ENCODE results near the gene CENPH. TPM values are rescaled to one million over a fixed set of nuclear protein-coding genes. Genes with fewer than 3 reads are reported as not detected.
A peak's percentile ranks its signal among the peaks of the same experiment; 100 is the strongest.
"Not testable (repeated sequence)": the region's sequence is repeated elsewhere in the genome, so short reads cannot be mapped to it uniquely, and the experiment has no call there.

Gene CENPH
- total and polyA plus RNA-seq, 4 experiments from 2014 or later = 6.1 to 8.3 (median 6.6) TPM

- intact Hi-C loops (cut with micrococcal nuclease) = no loop called here
- CTCF ChIA-PET (ENCODE audit: partially characterized antibody) = no interaction called here
- no peak for DNase-seq
- Histone ChIP-seq H3K36me3 (ENCODE audit: insufficient read depth, low read length) (no peaks in the 10 kb centered on the region), H3K4me1 (ENCODE audit: insufficient read depth, low read length) (peaks cover 7% of the 10 kb centered on the region), H3K4me3 (ENCODE audit: low read length in 2 of 2) (no peak overlapping the region), H3K27ac (ENCODE audit: low read depth, low read length) (no peak overlapping the region), H3K9me3 (ENCODE audit: control insufficient read depth in 1 of 2, low read length in 2 of 2) (no peaks in the 10 kb centered on the region), H3K27me3 (ENCODE audit: insufficient read depth, low read length) (no peaks in the 10 kb centered on the region)
- Mint-ChIP-seq H3K4me3 (peak overlapping the region in 1 of 8 donors; percentile 3), H3K4me1 (peaks cover 35 to 63% (median 52%) of the 10 kb centered on the region in 4 donors), H3K27ac (peak overlapping the region in 2 of 7 donors; percentile 35 to 46), H3K27me3 (no peaks in the 10 kb centered on the region), H3K36me3 (peaks cover 37 to 63% of the 10 kb centered on the region in 2 donors), H3K9me3 (peaks cover 0 to 11% (median 4%) of the 10 kb centered on the region in 8 donors)
- POLR2A ChIA-PET (ENCODE audit: partially characterized antibody) = no interaction called here
These were observed 55.6 kb downstream of the CENPH start for GRCh38 chr5:69245031-69245430.

- H3K9me3 Mint-ChIP-seq = peaks cover 0 to 11% (median 4%) of the 10 kb centered on the region in 8 donors
- Histone ChIP-seq H3K4me1 (ENCODE audit: insufficient read depth, low read length) (peaks cover 8% of the 10 kb centered on the region), H3K36me3 (ENCODE audit: insufficient read depth, low read length) (no peaks in the 10 kb centered on the region), H3K4me3 (ENCODE audit: low read length in 2 of 2) (no peak overlapping the region), H3K27me3 (ENCODE audit: insufficient read depth, low read length) (no peaks in the 10 kb centered on the region), H3K27ac (ENCODE audit: low read depth, low read length) (no peak overlapping the region), H3K9me3 (ENCODE audit: control insufficient read depth in 1 of 2, low read length in 2 of 2) (no peaks in the 10 kb centered on the region)
- H3K4me1 Mint-ChIP-seq = peaks cover 24 to 46% (median 34%) of the 10 kb centered on the region in 4 donors
- intact Hi-C loops (cut with micrococcal nuclease) = no loop called here
- H3K27ac Mint-ChIP-seq = no peak overlapping the region
- H3K4me3 Mint-ChIP-seq = no peak overlapping the region
- no peaks in the 10 kb centered on the region for H3K27me3 Mint-ChIP-seq
- DNase-seq = no peak
- H3K36me3 Mint-ChIP-seq = peaks cover 32 to 48% of the 10 kb centered on the region in 2 donors
- CTCF ChIA-PET (ENCODE audit: partially characterized antibody) = no interaction called here
- POLR2A ChIA-PET (ENCODE audit: partially characterized antibody) = no interaction called here
These were observed 58.6 kb downstream of the CENPH start for GRCh38 chr5:69248019-69248418.

GRCh38 chr5:69250593-69250992, 61.2 kb downstream of the CENPH start:
- no peak for DNase-seq
- Histone ChIP-seq H3K4me1 (ENCODE audit: insufficient read depth, low read length) (peaks cover 3% of the 10 kb centered on the region), H3K27me3 (ENCODE audit: insufficient read depth, low read length) (no peaks in the 10 kb centered on the region), H3K36me3 (ENCODE audit: insufficient read depth, low read length) (no peaks in the 10 kb centered on the region), H3K4me3 (ENCODE audit: low read length in 2 of 2) (no peak overlapping the region), H3K9me3 (ENCODE audit: control insufficient read depth in 1 of 2, low read length in 2 of 2) (no peaks in the 10 kb centered on the region), H3K27ac (ENCODE audit: low read depth, low read length) (no peak overlapping the region)
- POLR2A ChIA-PET (ENCODE audit: partially characterized antibody) = no interaction called here
- no peak overlapping the region for H3K27ac Mint-ChIP-seq
- peaks cover 12 to 27% (median 21%) of the 10 kb centered on the region in 4 donors for H3K4me1 Mint-ChIP-seq
- CTCF ChIA-PET (ENCODE audit: partially characterized antibody) = no interaction called here
- intact Hi-C loops (cut with micrococcal nuclease) = no loop called here
- H3K4me3 Mint-ChIP-seq = no peak overlapping the region
- H3K9me3 Mint-ChIP-seq = peaks cover 0 to 11% (median 4%) of the 10 kb centered on the region in 8 donors
- no peaks in the 10 kb centered on the region for H3K27me3 Mint-ChIP-seq
- peaks cover 35 to 47% of the 10 kb centered on the region in 2 donors for H3K36me3 Mint-ChIP-seq

- no peak overlapping the region for H3K4me3 Mint-ChIP-seq
- H3K9me3 Mint-ChIP-seq = peaks cover 0 to 10% (median 2%) of the 10 kb centered on the region in 8 donors
- Histone ChIP-seq H3K27ac (ENCODE audit: low read depth, low read length) (no peak overlapping the region), H3K9me3 (ENCODE audit: control insufficient read depth in 1 of 2, low read length in 2 of 2) (no peaks in the 10 kb centered on the region), H3K27me3 (ENCODE audit: insufficient read depth, low read length) (no peaks in the 10 kb centered on the region), H3K4me1 (ENCODE audit: insufficient read depth, low read length) (peaks cover 3% of the 10 kb centered on the region), H3K36me3 (ENCODE audit: insufficient read depth, low read length) (peaks cover 6% of the 10 kb centered on the region), H3K4me3 (ENCODE audit: low read length in 2 of 2) (no peak overlapping the region)
- CTCF ChIA-PET (ENCODE audit: partially characterized antibody) = interaction anchor here (0.6 to 1.4 kb wide), 4 partner anchors 13 to 950 kb away, joined by 3 to 4 read pairs (median 3); partner anchors contain the start of gene SLC30A5
- POLR2A ChIA-PET (ENCODE audit: partially characterized antibody) = no interaction called here
- intact Hi-C loops (cut with micrococcal nuclease) = no loop called here
- peaks cover 36 to 39% of the 10 kb centered on the region in 2 donors for H3K36me3 Mint-ChIP-seq
- DNase-seq = no peak
- H3K27me3 Mint-ChIP-seq = no peaks in the 10 kb centered on the region
- peak overlapping the region in 1 of 7 donors; percentile 55 for H3K27ac Mint-ChIP-seq
- H3K4me1 Mint-ChIP-seq = peaks cover 4 to 11% (median 8%) of the 10 kb centered on the region in 4 donors
These were observed 63.1 kb downstream of the CENPH start for GRCh38 chr5:69252437-69252836.

GRCh38 chr5:69255940-69256339, 66.6 kb downstream of the CENPH start:
- H3K9me3 ChIP-seq (ENCODE audit: control insufficient read depth in 1 of 2, low read length in 2 of 2); POLR2A ChIA-PET (ENCODE audit: partially characterized antibody); DNase-seq; H3K27ac ChIP-seq (ENCODE audit: low read depth, low read length); H3K27me3 Mint-ChIP-seq; H3K4me1 ChIP-seq (ENCODE audit: insufficient read depth, low read length); H3K9me3 Mint-ChIP-seq; CTCF ChIA-PET (ENCODE audit: partially characterized antibody); H3K4me3 Mint-ChIP-seq; H3K4me3 ChIP-seq (ENCODE audit: low read length in 2 of 2); H3K27me3 ChIP-seq (ENCODE audit: insufficient read depth, low read length); H3K4me1 Mint-ChIP-seq; intact Hi-C loops (cut with micrococcal nuclease): not testable (repeated sequence)
- H3K36me3 ChIP-seq (ENCODE audit: insufficient read depth, low read length) = peaks cover 18% of the 10 kb centered on the region
- H3K27ac Mint-ChIP-seq = peak overlapping the region in 1 of 7 donors; percentile 27
- H3K36me3 Mint-ChIP-seq = peaks cover 26 to 54% of the 10 kb centered on the region in 2 donors

GRCh38 chr5:69257577-69257976, 68.2 kb downstream of the CENPH start:
- Mint-ChIP-seq H3K4me1 (peaks cover 0 to 2% (median 0%) of the 10 kb centered on the region in 4 donors), H3K36me3 (peaks cover 36 to 60% of the 10 kb centered on the region in 2 donors), H3K4me3 (no peak overlapping the region), H3K27me3 (no peaks in the 10 kb centered on the region), H3K9me3 (no peaks in the 10 kb centered on the region), H3K27ac (peak overlapping the region in 1 of 7 donors; percentile 53)
- H3K4me3 ChIP-seq (ENCODE audit: low read length in 2 of 2) = no peak overlapping the region
- H3K4me1 ChIP-seq (ENCODE audit: insufficient read depth, low read length) = no peaks in the 10 kb centered on the region
- ChIA-PET POLR2A (ENCODE audit: partially characterized antibody) (interaction anchor here (0.7 kb wide), 1 partner anchor 11 kb away, joined by 4 read pairs; no protein-coding TSS in a partner anchor), CTCF (ENCODE audit: partially characterized antibody) (no interaction called here)
- H3K27me3 ChIP-seq (ENCODE audit: insufficient read depth, low read length) = no peaks in the 10 kb centered on the region
- intact Hi-C loops (cut with micrococcal nuclease) = no loop called here
- no peak overlapping the region for H3K27ac ChIP-seq (ENCODE audit: low read depth, low read length)
- no peaks in the 10 kb centered on the region for H3K9me3 ChIP-seq (ENCODE audit: control insufficient read depth in 1 of 2, low read length in 2 of 2)
- DNase-seq = no peak
- H3K36me3 ChIP-seq (ENCODE audit: insufficient read depth, low read length) = peaks cover 21% of the 10 kb centered on the region
